Activated naive CD4-positive, alpha-beta T cell treated with anti-CD3 and anti-CD28 coated beads, Interleukin-2, amount 50 U/mL, for 24 hours (primary cell): ENCODE results near the gene TRIM44.
"Not testable (repeated sequence)": the region's sequence is repeated elsewhere in the genome, so short reads cannot be mapped to it uniquely, and the experiment has no call there.

Experiments used
- H3K27ac Mint-ChIP-seq: one replicate; pipeline ENCODE4 v1.8.0; 2021; ENCODE audit warnings: mild to moderate bottlenecking, mixed read lengths
- H3K27me3 Mint-ChIP-seq: one replicate; pipeline ENCODE4 v1.8.0; 2021; ENCODE audit warnings: mixed read lengths
- H3K36me3 Mint-ChIP-seq: one replicate; pipeline ENCODE4 v1.8.0; 2021; ENCODE audit warnings: mixed read lengths
- H3K4me1 Mint-ChIP-seq: one replicate; pipeline ENCODE4 v1.8.0; 2021; ENCODE audit warnings: mixed read lengths
- H3K4me3 Mint-ChIP-seq: one replicate; pipeline ENCODE4 v1.8.0; 2021; ENCODE audit warnings: mild to moderate bottlenecking, mixed read lengths
- H3K9me3 Mint-ChIP-seq: one replicate; pipeline ENCODE4 v1.8.0; 2021; ENCODE audit warnings: mixed read lengths

Gene TRIM44

GRCh38 chr11:35654711-35655110 is 7.9 kb upstream of the TRIM44 start:
- Mint-ChIP-seq H3K27ac (no peak overlapping the region), H3K9me3 (no peaks in the 10 kb centered on the region), H3K36me3 (no peaks in the 10 kb centered on the region), H3K27me3 (peaks cover 17% of the 10 kb centered on the region), H3K4me3 (no peak overlapping the region), H3K4me1 (peaks cover 2% of the 10 kb centered on the region)

- no peak overlapping the region for H3K4me3 Mint-ChIP-seq
- no peaks in the 10 kb centered on the region for H3K9me3 Mint-ChIP-seq
- no peak overlapping the region for H3K27ac Mint-ChIP-seq
- H3K36me3 Mint-ChIP-seq = no peaks in the 10 kb centered on the region
- H3K27me3 Mint-ChIP-seq = peaks cover 17% of the 10 kb centered on the region
- no peaks in the 10 kb centered on the region for H3K4me1 Mint-ChIP-seq
Measured at GRCh38 chr11:35655254-35655653, 7.3 kb upstream of the TRIM44 start.

GRCh38 chr11:35655856-35656255 is 6.7 kb upstream of the TRIM44 start:
- H3K4me1 Mint-ChIP-seq = no peaks in the 10 kb centered on the region
- H3K36me3 Mint-ChIP-seq = no peaks in the 10 kb centered on the region
- peaks cover 16% of the 10 kb centered on the region for H3K27me3 Mint-ChIP-seq
- no peak overlapping the region for H3K27ac Mint-ChIP-seq
- H3K9me3 Mint-ChIP-seq = no peaks in the 10 kb centered on the region
- no peak overlapping the region for H3K4me3 Mint-ChIP-seq

GRCh38 chr11:35658020-35658948 is 4.3 kb upstream of the TRIM44 start:
- peaks cover 12% of the 10 kb centered on the region for H3K27me3 Mint-ChIP-seq

GRCh38 chr11:35661534-35661933 is 1.0 kb upstream of the TRIM44 start:
- H3K4me3 Mint-ChIP-seq = peak overlapping the region; percentile 97
- peaks cover 31% of the 10 kb centered on the region for H3K36me3 Mint-ChIP-seq
- H3K9me3 Mint-ChIP-seq = peaks cover 19% of the 10 kb centered on the region
- peaks cover 5% of the 10 kb centered on the region for H3K27me3 Mint-ChIP-seq
- H3K27ac Mint-ChIP-seq = no peak overlapping the region
- H3K4me1 Mint-ChIP-seq = peaks cover 45% of the 10 kb centered on the region

More at GRCh38 chr11:35658020-35658948, 4.3 kb upstream of the TRIM44 start:
- no peak overlapping the region for H3K4me3 Mint-ChIP-seq
- H3K9me3 Mint-ChIP-seq = peaks cover 3% of the 10 kb centered on the region
- peaks cover 16% of the 10 kb centered on the region for H3K4me1 Mint-ChIP-seq
- no peak overlapping the region for H3K27ac Mint-ChIP-seq
- H3K36me3 Mint-ChIP-seq = peaks cover 4% of the 10 kb centered on the region

- peaks cover 31% of the 10 kb centered on the region for H3K36me3 Mint-ChIP-seq
- peaks cover 3% of the 10 kb centered on the region for H3K27me3 Mint-ChIP-seq
- H3K27ac Mint-ChIP-seq = peak overlapping the region; percentile 99
Measured at GRCh38 chr11:35662061-35662648, 420 bp upstream of the TRIM44 start.

GRCh38 chr11:35663408-35663702 is 780 bp downstream of the TRIM44 start:
- Mint-ChIP-seq H3K9me3 (peaks cover 19% of the 10 kb centered on the region), H3K4me3 (peak overlapping the region; percentile 97), H3K36me3 (peaks cover 37% of the 10 kb centered on the region), H3K4me1 (peaks cover 55% of the 10 kb centered on the region), H3K27ac (peak overlapping the region; percentile 99), H3K27me3 (peaks cover 2% of the 10 kb centered on the region)

More at GRCh38 chr11:35662061-35662648, 420 bp upstream of the TRIM44 start:
- Mint-ChIP-seq H3K4me1 (peaks cover 48% of the 10 kb centered on the region), H3K9me3 (peaks cover 19% of the 10 kb centered on the region), H3K4me3 (peak overlapping the region; percentile 97)

GRCh38 chr11:35664977-35665441 is 2.4 kb downstream of the TRIM44 start:
- H3K4me3 Mint-ChIP-seq = peak overlapping the region; percentile 97
- H3K9me3 Mint-ChIP-seq = peaks cover 19% of the 10 kb centered on the region
- peaks cover 66% of the 10 kb centered on the region for H3K4me1 Mint-ChIP-seq
- peaks cover 40% of the 10 kb centered on the region for H3K36me3 Mint-ChIP-seq
- peak overlapping the region; percentile 48 for H3K27ac Mint-ChIP-seq
- H3K27me3 Mint-ChIP-seq = no peaks in the 10 kb centered on the region

- H3K27me3 Mint-ChIP-seq = no peaks in the 10 kb centered on the region
- H3K9me3 Mint-ChIP-seq = peaks cover 19% of the 10 kb centered on the region
- H3K27ac Mint-ChIP-seq = no peak overlapping the region
- H3K4me1 Mint-ChIP-seq = peaks cover 79% of the 10 kb centered on the region
- no peak overlapping the region for H3K4me3 Mint-ChIP-seq
- H3K36me3 Mint-ChIP-seq = peaks cover 42% of the 10 kb centered on the region
Measured at GRCh38 chr11:35667257-35667656, 4.7 kb downstream of the TRIM44 start.

GRCh38 chr11:35668350-35668749 is 5.8 kb downstream of the TRIM44 start:
- not testable (repeated sequence) for H3K27me3 Mint-ChIP-seq, H3K27ac Mint-ChIP-seq, H3K4me3 Mint-ChIP-seq
- Mint-ChIP-seq H3K36me3 (peaks cover 39% of the 10 kb centered on the region), H3K4me1 (peaks cover 83% of the 10 kb centered on the region), H3K9me3 (peaks cover 15% of the 10 kb centered on the region)

GRCh38 chr11:35671396-35672127 is 9.0 kb downstream of the TRIM44 start:
- H3K27me3 Mint-ChIP-seq = no peaks in the 10 kb centered on the region
- H3K36me3 Mint-ChIP-seq = peaks cover 13% of the 10 kb centered on the region
- no peaks in the 10 kb centered on the region for H3K9me3 Mint-ChIP-seq
- H3K27ac Mint-ChIP-seq = no peak overlapping the region
- H3K4me1 Mint-ChIP-seq = peaks cover 86% of the 10 kb centered on the region
- H3K4me3 Mint-ChIP-seq = no peak overlapping the region

GRCh38 chr11:35672608-35673007 is 10.0 kb downstream of the TRIM44 start:
- H3K4me1 Mint-ChIP-seq = peaks cover 90% of the 10 kb centered on the region
- H3K27me3 Mint-ChIP-seq = no peaks in the 10 kb centered on the region
- H3K27ac Mint-ChIP-seq = no peak overlapping the region
- peaks cover 11% of the 10 kb centered on the region for H3K36me3 Mint-ChIP-seq
- no peak overlapping the region for H3K4me3 Mint-ChIP-seq
- H3K9me3 Mint-ChIP-seq = no peaks in the 10 kb centered on the region

GRCh38 chr11:35675901-35676610 is 13.5 kb downstream of the TRIM44 start:
- Mint-ChIP-seq H3K4me3 (no peak overlapping the region), H3K4me1 (peaks cover 99% of the 10 kb centered on the region), H3K9me3 (no peaks in the 10 kb centered on the region), H3K27me3 (no peaks in the 10 kb centered on the region), H3K36me3 (peaks cover 10% of the 10 kb centered on the region), H3K27ac (peak overlapping the region; percentile 42)

GRCh38 chr11:35676611-35676965 is 14.0 kb downstream of the TRIM44 start:
- H3K9me3 Mint-ChIP-seq = no peaks in the 10 kb centered on the region
- H3K27ac Mint-ChIP-seq = no peak overlapping the region
- no peaks in the 10 kb centered on the region for H3K27me3 Mint-ChIP-seq
- H3K36me3 Mint-ChIP-seq = peaks cover 11% of the 10 kb centered on the region
- H3K4me1 Mint-ChIP-seq = peaks cover 99% of the 10 kb centered on the region
- no peak overlapping the region for H3K4me3 Mint-ChIP-seq

- no peaks in the 10 kb centered on the region for H3K27me3 Mint-ChIP-seq
- peak overlapping the region; percentile 4 for H3K27ac Mint-ChIP-seq
- H3K4me3 Mint-ChIP-seq = no peak overlapping the region
- H3K9me3 Mint-ChIP-seq = no peaks in the 10 kb centered on the region
- peaks cover 12% of the 10 kb centered on the region for H3K36me3 Mint-ChIP-seq
- peaks cover 99% of the 10 kb centered on the region for H3K4me1 Mint-ChIP-seq
Measured at GRCh38 chr11:35677904-35678303, 15.3 kb downstream of the TRIM44 start.
